Measurements from ENCODE around the gene THAP4. TPM values are rescaled to one million over a fixed set of nuclear protein-coding genes. Genes with fewer than 3 reads are reported as not detected.

THAP4 gene
- total RNA-seq, 1 experiment from 2014 or later: 33.5 TPM

Other genes starting within 250 kb of the THAP4 start
- gene STK25, start 128.6 kb downstream of the THAP4 start, total RNA-seq (2014; rRNA removed; shearing (Covaris generic)): 158 and 188 TPM in 2 replicates
- 13.1 and 13.2 TPM in 2 replicates for gene BOK, start 78.4 kb downstream of the THAP4 start, total RNA-seq (2014; rRNA removed; shearing (Covaris generic))
- 66.2 and 79.8 TPM in 2 replicates for gene ATG4B, start 535 bp upstream of the THAP4 start, total RNA-seq (2014; rRNA removed; shearing (Covaris generic))
- 155 and 173 TPM in 2 replicates for gene DTYMK, start 49.7 kb upstream of the THAP4 start, total RNA-seq (2014; rRNA removed; shearing (Covaris generic))
- gene ING5, start 64.9 kb upstream of the THAP4 start, total RNA-seq (2014; rRNA removed; shearing (Covaris generic)): 10.7 and 24.9 TPM in 2 replicates
- gene D2HGDH, start 97.5 kb upstream of the THAP4 start, total RNA-seq (2014; rRNA removed; shearing (Covaris generic)): 5.6 and 15.4 TPM in 2 replicates
- not detected in 2 replicates for gene GAL3ST2, start 139.7 kb upstream of the THAP4 start, total RNA-seq (2014; rRNA removed; shearing (Covaris generic))
- gene NEU4, start 172.0 kb upstream of the THAP4 start, total RNA-seq (2014; rRNA removed; shearing (Covaris generic)): not detected in 2 replicates
- not detected in 2 replicates for gene PDCD1, start 221.7 kb upstream of the THAP4 start, total RNA-seq (2014; rRNA removed; shearing (Covaris generic))
- not detected in 2 replicates for gene RTP5, start 232.6 kb upstream of the THAP4 start, total RNA-seq (2014; rRNA removed; shearing (Covaris generic))

Measured in RPMI7951 (cell line).